Dedifferentiated amniotic fluid mesenchymal stem cell (primary cell): Measurements from ENCODE around the gene PCBP2.
A peak's percentile ranks its signal among the peaks of the same experiment; 100 is the strongest.
"Not testable (repeated sequence)": the region's sequence is repeated elsewhere in the genome, so short reads cannot be mapped to it uniquely, and the experiment has no call there.

Experiments
- DNase-seq: peaks from one replicate; pipeline ENCODE4 v3.0.0-alpha.2; 2016; ENCODE audit errors: extremely low spot score

Gene PCBP2

GRCh38 chr12:53441040-53441833, 10.7 kb upstream of the PCBP2 start, which contains the start of gene PRR13:
Gene PRR13, plus strand, starts transcription at chr12:53441734. Its CDS starts 981 bp downstream, at chr12:53442715.
- DNase-seq = peak; percentile 100

DNA sequence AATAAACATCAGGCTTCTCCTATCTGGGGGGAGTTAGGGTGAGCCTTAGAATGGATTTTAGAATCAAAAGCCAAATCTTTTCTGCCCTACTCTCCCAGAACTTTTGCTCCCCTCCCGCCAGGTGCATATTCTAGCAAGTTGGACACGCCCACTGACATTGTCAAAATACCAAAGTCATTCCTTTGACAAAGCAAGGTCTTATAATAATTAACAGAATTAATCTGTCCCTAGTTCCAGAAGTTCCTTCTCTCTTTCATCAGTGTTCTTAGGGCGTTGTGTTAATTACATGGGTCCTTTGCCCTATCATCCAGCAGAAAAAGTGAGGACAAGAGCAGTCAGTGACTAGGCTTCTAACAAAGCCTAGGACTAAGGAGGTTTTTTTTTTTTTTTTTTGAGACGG, 7.9 kb upstream of the PCBP2 start:
- no peak for DNase-seq

GRCh38 chr12:53444593-53445325, 7.1 kb upstream of the PCBP2 start:
- not testable (repeated sequence) for DNase-seq

GRCh38 chr12:53450936-53451335, 966 bp upstream of the PCBP2 start:
- DNase-seq = no peak

DNA sequence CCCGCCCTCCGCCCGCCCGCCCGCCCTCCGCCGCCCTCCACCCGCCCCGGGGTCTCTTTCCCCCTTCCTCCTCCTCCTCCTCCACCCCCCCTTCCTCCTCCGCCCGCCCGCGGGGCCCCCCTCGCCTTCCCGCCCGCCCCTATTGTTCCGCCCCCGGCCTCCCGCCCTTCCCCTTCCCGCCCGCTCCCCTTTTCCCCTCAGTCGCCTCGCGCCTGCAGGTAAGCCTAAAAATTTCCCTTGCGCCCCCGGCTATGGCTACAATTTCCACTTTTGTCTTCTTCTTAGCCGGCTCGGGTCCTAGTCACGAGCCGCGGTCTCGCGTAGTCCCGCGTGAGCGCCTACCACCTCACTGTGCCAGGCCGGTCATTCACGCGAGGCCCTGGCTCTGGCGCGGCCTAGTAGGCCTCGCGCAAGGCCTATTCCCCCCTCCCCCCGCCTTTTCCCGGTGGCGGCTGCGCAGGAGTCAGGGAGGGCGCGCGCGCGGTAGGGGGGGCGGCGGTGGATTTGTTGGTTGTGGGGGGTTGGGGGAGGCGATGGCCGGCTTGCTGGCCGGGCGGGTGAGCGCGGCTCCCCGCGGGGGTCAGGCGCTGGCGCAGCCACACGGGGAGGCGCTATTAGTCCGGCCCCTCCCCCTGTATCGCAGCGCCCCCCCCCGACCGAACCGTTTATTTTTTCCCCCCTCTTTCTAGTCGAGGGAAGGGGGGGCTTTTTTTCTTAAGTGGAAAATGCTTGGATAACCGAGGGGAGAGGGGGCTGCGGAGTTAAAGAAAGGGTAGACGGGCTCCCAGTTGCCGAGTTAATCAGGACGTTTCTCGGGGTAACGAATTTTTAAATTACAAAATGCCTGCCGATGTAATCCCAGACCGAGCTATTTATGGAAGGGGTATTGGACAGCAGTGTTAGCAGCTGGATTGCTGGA, 516 bp downstream of the PCBP2 start:
- peak; percentile 72 for DNase-seq

- DNase-seq = no peak
These were observed 2.2 kb downstream of the PCBP2 start for GRCh38 chr12:53453953-53454640.

- no peak for DNase-seq
These were observed 2.8 kb downstream of the PCBP2 start for GRCh38 chr12:53454707-53455106.

DNA sequence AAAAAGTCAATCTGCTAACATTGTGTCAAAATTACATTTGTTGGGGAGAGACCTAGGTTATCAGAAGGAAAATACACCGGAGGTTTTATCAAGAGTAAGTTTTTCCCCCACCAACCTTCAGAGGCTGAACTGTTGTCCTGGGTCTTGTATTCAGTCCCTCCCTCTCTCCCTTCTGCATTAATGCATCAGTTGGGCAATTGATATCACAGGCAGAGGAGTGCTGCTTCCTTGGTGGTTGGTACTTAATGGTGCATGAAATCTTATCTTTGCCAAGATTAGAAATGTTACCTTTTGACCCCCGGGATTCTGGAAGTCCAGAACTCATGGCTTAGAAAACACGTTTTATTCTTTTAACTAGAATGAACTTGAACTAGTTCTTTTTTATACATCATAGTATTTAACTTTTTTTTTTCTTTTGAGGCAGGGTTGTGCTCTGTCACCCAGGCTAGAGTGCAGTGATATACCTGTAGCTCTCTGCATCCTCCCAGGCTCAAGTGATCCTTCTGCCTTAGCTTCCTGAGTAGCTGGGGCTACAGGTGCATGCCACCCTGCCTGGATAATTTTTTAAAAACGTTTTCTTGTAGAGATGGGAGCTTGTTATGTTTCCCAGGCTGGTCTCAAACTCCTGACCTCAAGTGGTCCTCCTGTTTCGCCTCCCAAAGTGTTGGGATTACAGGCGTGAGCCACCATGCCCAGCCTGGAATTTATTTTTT, 4.9 kb downstream of the PCBP2 start:
- DNase-seq = no peak

DNA sequence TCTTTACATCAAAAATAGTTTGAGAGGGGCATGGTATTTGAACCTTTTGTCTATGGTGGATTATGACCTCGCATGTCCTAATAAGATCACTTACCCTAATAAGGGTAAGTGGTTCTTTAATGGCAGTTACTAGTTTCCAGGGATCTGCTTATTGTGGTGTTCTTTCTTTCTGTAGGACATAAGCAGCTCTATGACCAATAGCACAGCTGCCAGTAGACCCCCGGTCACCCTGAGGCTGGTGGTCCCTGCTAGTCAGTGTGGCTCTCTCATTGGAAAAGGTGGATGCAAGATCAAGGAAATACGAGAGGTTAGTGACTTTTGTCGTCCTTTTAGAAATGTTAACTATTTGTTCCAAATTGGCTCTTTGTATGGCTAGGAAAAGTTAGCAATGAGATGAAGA, 7.2 kb downstream of the PCBP2 start:
- no peak for DNase-seq

DNA sequence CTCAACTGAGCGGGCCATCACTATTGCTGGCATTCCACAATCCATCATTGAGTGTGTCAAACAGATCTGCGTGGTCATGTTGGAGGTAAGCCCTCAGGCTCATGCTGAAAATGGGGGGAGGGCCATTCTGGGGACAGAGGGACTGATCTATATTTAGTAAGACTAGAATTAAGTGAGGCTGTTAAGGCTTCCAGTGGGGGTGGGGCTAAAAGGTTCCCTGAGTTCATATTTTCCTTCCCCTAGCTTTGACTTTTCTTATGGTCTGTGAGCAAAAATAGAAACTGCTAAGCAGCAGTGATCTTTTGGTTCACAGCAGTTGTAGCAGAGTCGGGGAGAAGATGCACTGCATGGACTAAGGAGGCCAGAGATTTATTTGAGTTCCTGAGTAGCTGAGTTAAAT, 9.2 kb downstream of the PCBP2 start:
- no peak for DNase-seq

GRCh38 chr12:53461591-53461990, 9.7 kb downstream of the PCBP2 start:
- DNase-seq = no peak

DNA sequence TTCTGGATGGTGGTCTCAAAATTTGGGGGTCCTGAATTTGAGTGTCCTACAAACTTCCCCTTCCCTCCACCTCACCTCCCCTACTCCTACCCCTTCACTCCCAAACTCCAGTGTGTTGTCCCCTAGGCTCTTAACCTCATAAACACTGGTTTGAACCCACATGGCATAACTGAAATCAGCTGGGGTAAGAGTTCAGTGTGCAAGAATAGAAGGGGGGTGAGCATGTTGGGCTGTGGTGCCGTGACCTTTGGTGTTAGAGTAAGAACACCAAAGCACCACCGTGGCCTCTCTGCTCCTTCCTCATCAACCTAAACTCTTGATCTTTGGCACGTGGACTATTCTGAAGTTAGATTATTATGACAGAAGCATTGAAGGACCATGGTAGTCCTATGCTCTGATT, 11.0 kb downstream of the PCBP2 start:
- DNase-seq = no peak

DNA sequence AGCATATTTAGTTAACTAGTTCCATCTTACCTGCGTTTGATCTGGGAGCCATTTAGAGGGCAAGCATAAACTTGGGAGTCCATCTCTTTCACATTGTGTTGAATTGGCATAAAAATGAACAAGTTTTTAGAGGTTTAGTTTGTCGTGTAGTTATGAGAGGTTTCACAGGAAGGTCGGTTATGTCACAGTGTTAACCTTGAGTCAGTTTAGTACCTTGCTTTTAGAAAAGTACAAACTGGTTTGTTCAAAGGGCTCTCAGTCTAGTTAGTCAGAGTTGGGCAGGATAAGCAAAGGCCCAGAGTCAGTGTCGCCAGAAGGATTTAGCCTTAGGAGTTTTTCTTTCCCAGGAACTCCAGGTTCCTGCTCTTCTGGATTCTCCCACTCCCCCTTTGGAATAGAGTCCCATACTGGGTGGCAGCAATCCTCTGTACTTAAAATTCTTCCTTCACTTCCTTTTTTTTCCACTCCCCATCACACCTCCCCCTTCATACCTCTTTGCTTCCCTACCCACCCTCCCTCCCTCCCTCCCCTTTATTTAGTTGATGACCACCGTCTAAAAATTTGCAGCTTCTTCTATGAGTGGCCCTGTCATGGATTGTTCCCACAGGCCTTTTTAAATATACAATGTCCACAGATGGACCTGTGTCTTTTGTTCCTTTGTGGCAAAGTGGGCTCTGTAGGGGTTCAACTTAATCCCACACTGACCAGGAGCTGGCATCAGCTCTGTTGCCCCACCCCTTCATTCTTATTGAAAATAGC, 12.1 kb downstream of the PCBP2 start:
- no peak for DNase-seq

GRCh38 chr12:53464685-53465418, 12.9 kb downstream of the PCBP2 start:
- DNase-seq = no peak

- no peak for DNase-seq
These were observed 13.8 kb downstream of the PCBP2 start for GRCh38 chr12:53465679-53466078.

DNA sequence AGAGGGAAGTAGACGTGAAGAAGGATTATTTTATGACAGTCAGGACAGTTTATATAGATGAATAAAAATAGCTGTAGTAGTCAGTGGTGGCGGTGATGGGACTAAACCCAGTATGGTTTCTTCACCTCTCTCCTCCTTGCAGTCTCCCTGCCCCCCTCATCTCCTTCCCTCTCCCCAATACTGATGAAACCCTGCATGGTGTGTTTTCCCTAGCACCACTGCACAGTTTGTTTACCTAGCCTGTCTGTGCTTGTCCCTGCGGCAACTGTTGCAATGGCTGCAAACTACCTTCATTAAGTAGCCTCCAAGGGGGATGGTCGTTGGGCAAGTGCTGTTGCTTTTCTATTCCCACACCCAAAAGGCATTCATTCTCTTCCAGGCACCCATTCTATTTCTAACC, 14.7 kb downstream of the PCBP2 start:
- DNase-seq = no peak

- no peak for DNase-seq
These were observed 15.2 kb downstream of the PCBP2 start for GRCh38 chr12:53467082-53467481.

GRCh38 chr12:53467880-53468279, 16.0 kb downstream of the PCBP2 start:
- no peak for DNase-seq

DNA sequence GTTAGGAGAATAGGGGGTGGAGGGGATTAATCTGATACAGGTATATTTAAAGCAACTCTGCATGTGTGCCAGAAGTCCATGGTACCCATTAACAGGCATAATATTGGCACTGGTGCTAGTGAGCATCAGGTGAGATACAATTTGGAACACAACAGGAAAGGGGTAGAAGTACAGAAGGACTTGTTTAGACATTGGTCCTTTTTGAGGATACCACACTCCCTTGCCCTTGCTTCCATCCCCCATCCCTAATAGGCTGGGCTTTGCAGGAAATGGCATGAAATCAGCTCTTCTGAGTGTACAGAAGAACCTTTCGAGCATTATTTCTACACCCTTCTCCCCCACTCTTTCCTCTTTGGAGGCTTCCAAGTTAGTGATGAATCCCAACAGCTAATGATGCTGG, 16.4 kb downstream of the PCBP2 start:
- no peak for DNase-seq
